Activated T-cell treated with anti-CD3 and anti-CD28 coated beads for 24 hours (primary cell): Measurements from ENCODE around the gene USPL1.

Experiments used
- DNase-seq: peaks from one replicate; pipeline ENCODE4 v3.0.0-alpha.2; 2020; ENCODE audit warnings: low read depth

Gene USPL1

GRCh38 chr13:30697177-30697953, 79.6 kb downstream of the USPL1 start:
- DNase-seq = no peak

GRCh38 chr13:30697996-30698401, 80.3 kb downstream of the USPL1 start:
- no peak for DNase-seq

GRCh38 chr13:30698488-30699005, 80.8 kb downstream of the USPL1 start:
- no peak for DNase-seq

- DNase-seq = no peak
Observed at GRCh38 chr13:30700364-30700763, 82.6 kb downstream of the USPL1 start.

- DNase-seq = no peak
Observed at GRCh38 chr13:30702006-30702405, 84.3 kb downstream of the USPL1 start.

GRCh38 chr13:30704596-30704995, 86.9 kb downstream of the USPL1 start:
- DNase-seq = no peak

- no peak for DNase-seq
Observed at GRCh38 chr13:30705680-30706079, 88.0 kb downstream of the USPL1 start.

- no peak for DNase-seq
Observed at GRCh38 chr13:30708541-30708940, 90.8 kb downstream of the USPL1 start.
